Measurements from ENCODE around the gene GOLGA8F.
"Not testable (repeated sequence)": the region's sequence is repeated elsewhere in the genome, so short reads cannot be mapped to it uniquely, and the experiment has no call there.

GOLGA8F gene, protein sequence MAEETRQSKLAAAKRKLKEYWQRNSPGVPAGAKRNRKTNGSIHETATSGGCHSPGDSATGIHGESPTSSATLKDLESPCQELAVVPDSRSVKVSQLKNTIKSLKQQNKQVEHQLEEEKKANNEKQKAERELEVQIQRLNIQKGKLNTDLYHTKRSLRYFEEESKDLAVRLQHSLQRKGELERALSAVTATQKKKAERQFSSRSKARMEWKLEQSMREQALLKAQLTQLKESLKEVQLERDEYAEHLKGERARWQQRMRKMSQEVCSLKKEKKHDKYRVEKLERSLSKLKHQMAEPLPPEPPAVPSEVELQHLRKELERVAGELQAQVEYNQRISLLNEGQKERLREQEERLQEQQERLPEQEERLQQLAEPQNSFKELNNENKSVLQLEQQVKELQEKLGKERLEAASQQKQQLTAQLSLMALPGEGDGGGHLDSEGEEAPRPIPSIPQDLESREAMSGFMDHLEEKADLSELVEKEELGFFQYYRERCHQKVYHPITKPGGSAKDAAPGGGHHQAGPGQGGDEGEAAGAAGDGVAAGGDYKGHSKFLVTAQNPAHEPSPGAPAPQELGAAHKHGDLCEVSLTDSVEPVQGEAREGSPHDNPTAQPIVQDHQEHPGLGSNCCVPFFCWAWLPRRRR

DNA sequence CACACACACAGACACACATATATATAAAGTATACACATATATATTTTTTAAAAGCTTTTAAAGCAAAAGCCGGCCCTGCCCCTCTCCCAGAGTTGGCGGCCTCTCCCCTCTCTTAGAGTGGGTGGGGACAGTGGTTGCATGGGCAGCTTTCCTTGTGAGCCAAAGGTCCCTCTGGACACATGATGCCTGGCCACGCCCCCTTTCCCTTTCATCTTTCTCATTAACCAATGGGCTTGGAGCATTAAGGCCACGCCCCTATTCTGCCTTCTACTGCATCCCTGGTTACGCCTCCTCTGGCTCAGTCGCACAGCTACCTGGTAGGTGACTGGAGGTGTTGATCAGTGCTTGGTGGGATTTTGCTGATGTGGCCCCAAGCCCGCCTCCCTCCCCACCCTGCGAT lies at the start of gene GOLGA8F:
TSS of gene GOLGA8F (plus strand) at position 301 of the 400 bp plus-strand sequence. CDS start at position 399, 98 bp downstream.
- DNase-seq (ENCODE audit: extremely low spot score); POLR2A ChIA-PET; CTCF ChIA-PET: not testable (repeated sequence)

DNA sequence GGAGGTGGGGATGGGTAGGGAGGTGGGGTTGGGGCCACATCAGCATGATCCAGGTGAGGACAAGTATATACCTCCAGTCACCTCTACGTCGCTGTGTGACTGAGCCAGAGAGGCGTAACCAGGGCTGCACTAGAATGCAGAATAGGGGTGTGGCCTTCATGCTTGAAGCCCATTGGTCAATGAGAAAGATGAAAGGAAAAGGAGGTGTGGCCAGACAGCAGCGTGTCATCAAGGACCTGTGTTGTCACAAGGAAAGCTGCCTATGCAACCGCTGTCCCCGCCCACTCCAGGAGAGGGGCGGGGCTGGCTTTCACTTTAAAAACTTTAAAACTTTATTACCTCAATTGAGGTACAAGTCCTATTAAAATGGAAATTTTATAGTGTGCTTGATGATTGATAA lies 20.5 kb upstream of the GOLGA8F start, which contains the start of gene GOLGA6L24:
TSS of gene GOLGA6L24 (minus strand) at position 101 of the 400 bp plus-strand sequence. CDS start at position 40, 61 bp downstream.
- DNase-seq (ENCODE audit: extremely low spot score); POLR2A ChIA-PET; CTCF ChIA-PET: not testable (repeated sequence)

DNA sequence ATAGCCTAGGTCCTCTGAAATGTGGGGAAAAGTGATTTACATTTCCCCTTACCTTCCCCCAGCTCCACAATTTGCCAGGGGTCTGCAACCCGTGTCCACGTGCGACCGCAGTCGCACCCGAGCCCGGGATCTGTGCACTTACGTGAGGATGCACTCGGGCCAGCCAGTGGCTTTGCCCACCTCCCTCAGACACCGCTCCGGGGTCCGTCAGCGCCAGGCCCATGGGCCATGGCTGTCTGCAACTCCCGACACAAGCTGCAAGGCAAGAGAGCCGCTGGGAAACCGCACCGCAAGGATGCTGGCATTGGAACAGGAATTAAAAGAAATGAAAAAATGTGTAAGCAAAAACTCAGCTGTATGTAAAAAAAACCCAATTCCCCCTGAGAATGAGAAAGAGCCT lies 13.0 kb upstream of the GOLGA8F start:
- POLR2A ChIA-PET; DNase-seq (ENCODE audit: extremely low spot score); CTCF ChIA-PET: not testable (repeated sequence)

DNA sequence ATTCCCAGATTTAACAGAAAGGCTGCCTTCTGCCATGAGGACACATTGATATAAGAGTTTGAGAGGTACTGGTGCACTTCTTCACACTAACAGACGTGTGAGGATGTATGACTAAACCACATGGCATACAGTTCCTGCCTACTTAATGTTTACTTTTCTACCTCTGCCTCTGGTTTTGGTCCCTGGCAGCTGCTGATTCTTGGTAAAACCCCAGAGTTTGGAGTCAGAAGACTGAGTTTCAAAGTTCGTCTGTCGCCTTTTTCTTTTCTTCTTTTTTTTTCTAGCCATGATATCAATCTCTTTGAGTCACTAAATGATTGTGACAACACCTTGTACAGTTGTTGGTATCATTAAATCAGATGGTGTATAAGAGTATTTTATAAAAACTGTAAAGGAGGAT lies 1.6 kb downstream of the GOLGA8F start:
- DNase-seq (ENCODE audit: extremely low spot score); CTCF ChIA-PET; POLR2A ChIA-PET: not testable (repeated sequence)

DNA sequence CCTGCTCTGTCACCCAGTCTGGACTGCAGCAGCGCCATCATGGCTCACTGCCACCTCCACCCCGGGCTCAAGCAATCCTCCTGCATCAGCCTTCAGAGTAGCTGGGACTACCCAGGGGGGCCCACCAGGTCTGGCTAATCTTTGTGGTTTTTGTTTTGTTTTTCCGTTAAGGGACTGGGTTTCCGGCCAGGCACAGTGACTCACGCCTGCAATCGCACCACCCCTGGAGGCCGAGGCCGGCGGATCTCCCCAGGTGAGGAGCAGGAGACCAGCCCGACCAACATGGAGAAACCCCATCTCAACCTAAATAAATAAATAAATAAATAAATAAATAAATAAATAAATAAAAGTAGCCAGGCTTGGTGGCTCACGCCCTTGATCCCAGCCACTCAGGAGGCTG lies 17.6 kb downstream of the GOLGA8F start:
- DNase-seq (ENCODE audit: extremely low spot score); CTCF ChIA-PET: not testable (repeated sequence)

DNA sequence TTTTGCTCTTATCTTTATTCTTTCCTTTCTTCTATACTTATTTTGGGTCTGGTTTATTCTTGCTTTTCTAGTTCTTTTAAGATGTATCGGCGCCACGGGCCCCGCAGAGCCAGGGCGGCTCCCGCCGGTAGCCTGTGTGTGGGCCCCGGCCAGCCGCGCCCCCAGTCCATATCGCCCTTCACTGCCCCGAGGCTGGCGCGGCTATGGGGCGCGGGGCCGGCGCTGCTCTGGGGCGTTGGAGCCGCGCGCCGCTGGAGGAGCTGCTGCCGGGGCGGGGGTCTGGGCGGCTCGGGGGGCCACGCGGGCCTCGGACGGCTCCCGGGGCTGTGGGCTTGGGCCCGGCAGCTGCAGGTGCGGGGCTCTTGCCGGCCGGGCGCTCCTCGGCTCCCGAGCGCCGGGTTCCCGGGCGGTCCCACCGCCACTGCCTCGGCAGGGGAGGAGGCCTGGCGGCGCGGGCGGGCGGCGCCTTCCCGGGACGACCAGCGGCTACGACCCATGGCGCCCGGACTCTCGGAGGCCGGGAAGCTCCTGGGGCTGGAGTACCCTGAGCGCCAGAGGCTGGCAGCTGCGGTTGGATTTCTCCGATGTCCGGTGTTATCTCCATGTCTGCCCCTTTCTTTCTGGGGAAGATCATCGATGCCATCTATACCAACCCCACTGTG lies 24.4 kb downstream of the GOLGA8F start:
- CTCF ChIA-PET; POLR2A ChIA-PET; DNase-seq (ENCODE audit: extremely low spot score): not testable (repeated sequence)

More for the DNA sequence above, 17.6 kb downstream of the GOLGA8F start:
- POLR2A ChIA-PET = not testable (repeated sequence)

DNA sequence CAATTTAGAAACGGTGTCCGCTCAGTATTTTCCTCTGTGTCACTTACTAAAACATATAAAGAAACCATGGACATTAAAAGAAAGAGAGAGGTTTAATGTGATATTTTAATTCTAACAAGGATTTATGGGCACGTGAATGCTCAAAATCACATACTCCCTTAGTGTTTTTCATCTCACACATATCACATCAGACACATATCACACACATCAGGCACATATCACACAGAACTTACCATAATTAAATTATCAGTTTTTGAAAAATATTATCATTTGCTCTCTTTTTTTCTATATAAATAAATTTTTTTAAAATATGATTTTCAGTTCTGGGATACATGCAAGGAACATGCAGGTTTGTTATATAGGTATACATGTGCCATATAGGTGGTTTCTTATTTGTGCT lies 42.0 kb downstream of the GOLGA8F start:
- POLR2A ChIA-PET; DNase-seq (ENCODE audit: extremely low spot score); CTCF ChIA-PET: not testable (repeated sequence)

DNA sequence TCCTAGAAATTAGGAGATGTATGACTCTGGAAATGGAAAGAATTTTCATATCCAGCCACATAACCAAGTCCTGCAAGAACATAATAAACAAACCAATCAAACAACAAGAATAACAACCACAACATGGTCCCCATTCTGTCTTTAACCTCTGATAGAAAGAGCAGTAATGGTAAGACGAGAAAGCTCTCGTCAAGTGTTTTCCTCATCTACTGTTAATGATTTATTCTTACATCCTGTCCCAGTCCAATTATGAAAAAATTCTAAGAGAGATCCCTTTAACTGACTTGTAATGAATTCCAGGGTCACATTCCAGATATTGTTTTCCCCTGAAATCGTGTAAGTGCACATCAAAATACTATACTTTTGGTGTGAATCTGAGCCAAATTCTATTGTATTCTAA lies 57.1 kb downstream of the GOLGA8F start:
- CTCF ChIA-PET; DNase-seq (ENCODE audit: extremely low spot score); POLR2A ChIA-PET: not testable (repeated sequence)

Measured in HEK293T (cell line).